HepG2 (cell line): ENCODE data around the gene SP7. TPM values are rescaled to one million over a fixed set of nuclear protein-coding genes. Genes with fewer than 3 reads are reported as not detected.

Experiments
- ARNTL ChIP-seq: sonication (generic); formaldehyde crosslinking; IDR thresholded peaks from 2 replicates; pipeline ENCODE4 v1.4.0; 2020; ENCODE audit warnings: mild to moderate bottlenecking, missing genetic modification reagents
- ASH2L ChIP-seq: fragments of 300-600, 200-600 bp; sonication (generic); IDR thresholded peaks from 2 replicates; pipeline ENCODE4 v1.7.0; 2017; ENCODE audit warnings: low read depth, mild to moderate bottlenecking, moderate library complexity, mixed read lengths, low read length; ENCODE audit not compliant: insufficient read length
- CENPX ChIP-seq: sonication (generic); formaldehyde crosslinking; IDR thresholded peaks from 2 replicates; pipeline ENCODE4 v1.9.0; 2021; ENCODE audit warnings: mild to moderate bottlenecking, missing genetic modification reagents, moderate library complexity
- ELF1 ChIP-seq: sonication (generic); formaldehyde crosslinking; IDR thresholded peaks from 2 replicates; pipeline ENCODE4 v1.4.0; 2020; ENCODE audit warnings: missing genetic modification reagents
- FIP1L1 ChIP-seq: fragments of 200-400 bp; formaldehyde crosslinking; IDR thresholded peaks from 2 replicates; pipeline ENCODE4 v1.6.1; 2018; ENCODE audit warnings: low read depth, mild to moderate bottlenecking, low read length, moderate library complexity, borderline replicate concordance; ENCODE audit not compliant: insufficient read depth
- GATAD1 ChIP-seq: IDR thresholded peaks from 2 replicates; pipeline ENCODE4 v1.6.1; 2016; ENCODE audit warnings: missing genetic modification reagents, missing compliant biosample characterization
- IRF9 ChIP-seq: sonication (generic); formaldehyde crosslinking; IDR thresholded peaks from 2 replicates; pipeline ENCODE4 v1.8.0; 2022; ENCODE audit warnings: missing genetic modification reagents, mild to moderate bottlenecking, borderline replicate concordance
- KDM2A ChIP-seq: sonication (generic); formaldehyde crosslinking; IDR thresholded peaks from 2 replicates; pipeline ENCODE4 v1.4.0; 2020; ENCODE audit warnings: low read depth, missing genetic modification reagents, borderline replicate concordance
- KLF13 ChIP-seq: sonication (generic); formaldehyde crosslinking; IDR thresholded peaks from 2 replicates; pipeline ENCODE4 v1.4.0; 2020; ENCODE audit warnings: mild to moderate bottlenecking, missing genetic modification reagents
- PHF20 ChIP-seq: sonication (generic); formaldehyde crosslinking; IDR thresholded peaks from 2 replicates; pipeline ENCODE4 v1.5.0; 2020; ENCODE audit warnings: mild to moderate bottlenecking, missing genetic modification reagents
- TSC22D2 ChIP-seq: sonication (generic); formaldehyde crosslinking; IDR thresholded peaks from 2 replicates; pipeline ENCODE4 v1.5.1; 2020; ENCODE audit warnings: missing genetic modification reagents, mild to moderate bottlenecking, borderline replicate concordance
- ZFP36 ChIP-seq: fragments of 150-350 bp; IDR thresholded peaks from 2 replicates; pipeline ENCODE4 v1.6.1; 2018; ENCODE audit warnings: borderline replicate concordance, low read length, low read depth; ENCODE audit not compliant: partially characterized antibody
- ZNF256 ChIP-seq: sonication (generic); formaldehyde crosslinking; conservative IDR thresholded peaks from 2 replicates; pipeline ENCODE4 v1.4.0; 2020; ENCODE audit warnings: missing genetic modification reagents
- ZNF264 ChIP-seq: sonication (generic); formaldehyde crosslinking; IDR thresholded peaks from 2 replicates; pipeline ENCODE4 v1.4.0; 2020; ENCODE audit warnings: missing genetic modification reagents
- ZNF30 ChIP-seq: sonication (generic); formaldehyde crosslinking; IDR thresholded peaks from 2 replicates; pipeline ENCODE4 v1.5.0; 2020; ENCODE audit warnings: mild to moderate bottlenecking, missing genetic modification reagents
- ZNF317 ChIP-seq: sonication (generic); formaldehyde crosslinking; IDR thresholded peaks from 2 replicates; pipeline ENCODE4 v1.5.0; 2020; ENCODE audit warnings: mild to moderate bottlenecking, missing genetic modification reagents
- ZNF337 ChIP-seq: sonication (generic); formaldehyde crosslinking; IDR thresholded peaks from 2 replicates; pipeline ENCODE4 v1.5.1; 2020; ENCODE audit warnings: missing genetic modification reagents, low read depth, mild to moderate bottlenecking, borderline replicate concordance
- ZNF547 ChIP-seq: sonication (generic); formaldehyde crosslinking; IDR thresholded peaks from 2 replicates; pipeline ENCODE4 v1.5.1; 2020; ENCODE audit warnings: mild to moderate bottlenecking, missing genetic modification reagents
- ZNF616 ChIP-seq: sonication (generic); formaldehyde crosslinking; IDR thresholded peaks from 2 replicates; pipeline ENCODE4 v1.5.0; 2020; ENCODE audit warnings: low read depth, mild to moderate bottlenecking, missing genetic modification reagents
- ZNF75D ChIP-seq: sonication (generic); formaldehyde crosslinking; IDR thresholded peaks from 2 replicates; pipeline ENCODE4 v1.8.1; 2023; ENCODE audit warnings: missing genetic modification reagents, mild to moderate bottlenecking, borderline replicate concordance
- ZSCAN31 ChIP-seq: sonication (generic); formaldehyde crosslinking; IDR thresholded peaks from 2 replicates; pipeline ENCODE4 v1.5.0; 2020; ENCODE audit warnings: low read depth, mild to moderate bottlenecking, missing genetic modification reagents
- polyA plus RNA-seq, 8 experiments: library from polyadenylated mRNA; depleted of rRNA in 3 of 8; stranded (reverse) in 7 of 8; unstranded in 1 of 8; fragments of >200 nt; fragmentation: Illumina TruSeq in 4 of 8; extraction: Trizol in 4 of 8; gene quantifications; 2 replicates each; pipeline versions ENCODE4 v1.2.1 to v1.2.3, GENCODE V29; 2011 to 2016; ENCODE audit warnings: low read depth in 4 of 8, missing spikeins in 1 of 8, mixed read lengths in 1 of 8; ENCODE audit not compliant: insufficient read depth in 1 of 8
- total RNA-seq, 5 experiments: library from RNA; depleted of rRNA; stranded (reverse); fragments of >200 nt; fragmentation: Illumina TruSeq; extraction: Trizol; gene quantifications; 2 replicates each; pipeline ENCODE4 v1.2.3, GENCODE V29; 2016; ENCODE audit warnings: low read depth in 1 of 5
- TF ChIP-seq, protein P1 (sequence below): sonication (generic); formaldehyde crosslinking; IDR thresholded peaks from 2 replicates; pipeline ENCODE4 v1.4.0; 2020; ENCODE audit warnings: low read depth, mild to moderate bottlenecking, missing genetic modification reagents
- TF ChIP-seq, protein P2 (sequence below): sonication (generic); formaldehyde crosslinking; IDR thresholded peaks from 2 replicates; pipeline ENCODE4 v1.4.0; 2020; ENCODE audit warnings: missing genetic modification reagents, borderline replicate concordance
- TF ChIP-seq, protein P3 (sequence below): sonication (generic); formaldehyde crosslinking; IDR thresholded peaks from 2 replicates; pipeline ENCODE4 v1.5.0; 2020; ENCODE audit warnings: mild to moderate bottlenecking, missing genetic modification reagents

SP7 gene
- total and polyA plus RNA-seq, 2 of the 13 experiments (the other 11 are each of a cell fraction or from before 2014, with no cell fraction given), result not detected

DNA sequence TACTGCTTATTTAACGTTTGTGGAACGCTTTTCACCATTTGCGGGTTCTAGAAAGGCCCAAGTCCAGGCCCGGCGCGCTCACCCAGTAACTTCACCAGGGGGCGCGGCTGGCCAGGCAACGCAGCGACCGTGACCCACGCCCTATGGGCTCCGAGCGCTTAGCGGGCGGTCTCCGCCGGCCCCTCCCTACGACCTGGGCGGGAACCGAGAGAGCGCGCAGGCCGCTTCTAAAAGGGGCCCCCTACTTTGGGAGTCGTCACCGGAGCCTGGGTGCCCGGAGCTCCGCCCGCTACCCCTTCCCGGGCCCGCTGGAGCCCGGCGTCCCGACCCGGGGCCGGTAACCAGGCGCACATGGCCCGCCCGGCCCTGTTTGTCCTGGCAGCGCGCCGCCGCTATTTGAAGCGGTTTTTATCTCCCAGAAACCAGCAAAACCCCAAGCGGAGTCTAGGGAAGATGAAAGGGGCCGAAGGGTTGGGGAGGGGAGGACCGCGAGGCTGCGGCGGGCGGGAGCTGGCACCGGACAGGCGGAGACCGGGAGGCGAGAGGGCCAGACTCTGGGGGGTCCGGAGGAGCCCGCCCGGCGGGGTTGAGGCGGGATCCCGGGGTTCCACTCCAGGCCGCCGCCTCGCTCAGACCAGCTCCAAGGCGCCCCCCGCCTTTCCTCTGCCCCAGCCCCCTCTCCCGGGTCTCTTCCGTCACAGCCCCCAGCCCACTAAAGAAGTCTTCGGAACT, 11.2 kb downstream of the SP7 start (continued):
- TF ChIP-seq ZFP36, result no peak
- peak; percentile 68 for TF ChIP-seq GATAD1 (CRISPR knock-in tag)
- TF ChIP-seq ZNF256, result no peak; the same call in 1 of the 2 replicates
- TF ChIP-seq ZNF264 (CRISPR knock-in tag), result no peak
- TF ChIP-seq ARNTL (CRISPR knock-in tag), result no peak
- TF ChIP-seq, protein P1, sequence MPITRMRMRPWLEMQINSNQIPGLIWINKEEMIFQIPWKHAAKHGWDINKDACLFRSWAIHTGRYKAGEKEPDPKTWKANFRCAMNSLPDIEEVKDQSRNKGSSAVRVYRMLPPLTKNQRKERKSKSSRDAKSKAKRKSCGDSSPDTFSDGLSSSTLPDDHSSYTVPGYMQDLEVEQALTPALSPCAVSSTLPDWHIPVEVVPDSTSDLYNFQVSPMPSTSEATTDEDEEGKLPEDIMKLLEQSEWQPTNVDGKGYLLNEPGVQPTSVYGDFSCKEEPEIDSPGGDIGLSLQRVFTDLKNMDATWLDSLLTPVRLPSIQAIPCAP (CRISPR knock-in tag), result no peak
- TF ChIP-seq, protein P2, sequence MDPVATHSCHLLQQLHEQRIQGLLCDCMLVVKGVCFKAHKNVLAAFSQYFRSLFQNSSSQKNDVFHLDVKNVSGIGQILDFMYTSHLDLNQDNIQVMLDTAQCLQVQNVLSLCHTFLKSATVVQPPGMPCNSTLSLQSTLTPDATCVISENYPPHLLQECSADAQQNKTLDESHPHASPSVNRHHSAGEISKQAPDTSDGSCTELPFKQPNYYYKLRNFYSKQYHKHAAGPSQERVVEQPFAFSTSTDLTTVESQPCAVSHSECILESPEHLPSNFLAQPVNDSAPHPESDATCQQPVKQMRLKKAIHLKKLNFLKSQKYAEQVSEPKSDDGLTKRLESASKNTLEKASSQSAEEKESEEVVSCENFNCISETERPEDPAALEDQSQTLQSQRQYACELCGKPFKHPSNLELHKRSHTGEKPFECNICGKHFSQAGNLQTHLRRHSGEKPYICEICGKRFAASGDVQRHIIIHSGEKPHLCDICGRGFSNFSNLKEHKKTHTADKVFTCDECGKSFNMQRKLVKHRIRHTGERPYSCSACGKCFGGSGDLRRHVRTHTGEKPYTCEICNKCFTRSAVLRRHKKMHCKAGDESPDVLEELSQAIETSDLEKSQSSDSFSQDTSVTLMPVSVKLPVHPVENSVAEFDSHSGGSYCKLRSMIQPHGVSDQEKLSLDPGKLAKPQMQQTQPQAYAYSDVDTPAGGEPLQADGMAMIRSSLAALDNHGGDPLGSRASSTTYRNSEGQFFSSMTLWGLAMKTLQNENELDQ (CRISPR knock-in tag), result no peak
- TF ChIP-seq KDM2A, result peak; percentile 91
- TF ChIP-seq ZNF75D (CRISPR knock-in tag), result no peak
- no peak for TF ChIP-seq ZNF337
- TF ChIP-seq PHF20 (CRISPR knock-in tag), result peak; percentile 35; the same call in 1 of the 2 replicates
- no peak; the same call in 1 of the 2 replicates for TF ChIP-seq ELF1 (CRISPR knock-in tag)
- TF ChIP-seq IRF9 (CRISPR knock-in tag), result no peak
- peak; percentile 80 for TF ChIP-seq ZNF547 (CRISPR knock-in tag)
- TF ChIP-seq TSC22D2 (CRISPR knock-in tag), result peak; percentile 65; the same call in 1 of the 2 replicates
- no peak for TF ChIP-seq ZNF30 (CRISPR knock-in tag)
- TF ChIP-seq ASH2L, result no peak
- peak; percentile 96 for TF ChIP-seq ZSCAN31 (CRISPR knock-in tag)
- no peak for TF ChIP-seq FIP1L1
- TF ChIP-seq CENPX (CRISPR knock-in tag), result no peak
- TF ChIP-seq, protein P3, sequence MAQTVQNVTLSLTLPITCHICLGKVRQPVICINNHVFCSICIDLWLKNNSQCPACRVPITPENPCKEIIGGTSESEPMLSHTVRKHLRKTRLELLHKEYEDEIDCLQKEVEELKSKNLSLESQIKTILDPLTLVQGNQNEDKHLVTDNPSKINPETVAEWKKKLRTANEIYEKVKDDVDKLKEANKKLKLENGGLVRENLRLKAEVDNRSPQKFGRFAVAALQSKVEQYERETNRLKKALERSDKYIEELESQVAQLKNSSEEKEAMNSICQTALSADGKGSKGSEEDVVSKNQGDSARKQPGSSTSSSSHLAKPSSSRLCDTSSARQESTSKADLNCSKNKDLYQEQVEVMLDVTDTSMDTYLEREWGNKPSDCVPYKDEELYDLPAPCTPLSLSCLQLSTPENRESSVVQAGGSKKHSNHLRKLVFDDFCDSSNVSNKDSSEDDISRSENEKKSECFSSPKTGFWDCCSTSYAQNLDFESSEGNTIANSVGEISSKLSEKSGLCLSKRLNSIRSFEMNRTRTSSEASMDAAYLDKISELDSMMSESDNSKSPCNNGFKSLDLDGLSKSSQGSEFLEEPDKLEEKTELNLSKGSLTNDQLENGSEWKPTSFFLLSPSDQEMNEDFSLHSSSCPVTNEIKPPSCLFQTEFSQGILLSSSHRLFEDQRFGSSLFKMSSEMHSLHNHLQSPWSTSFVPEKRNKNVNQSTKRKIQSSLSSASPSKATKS (CRISPR knock-in tag), result no peak
- no peak for TF ChIP-seq ZNF616 (CRISPR knock-in tag)
- no peak for TF ChIP-seq KLF13
- peak; percentile 62; the same call in 1 of the 2 replicates for TF ChIP-seq ZNF317 (CRISPR knock-in tag)
